IPS-NIHi7 (cell line): ENCODE measurements around the gene FCHO1.

ENCODE experiments used
- DNase-seq: peaks from one replicate; pipeline ENCODE4 v3.0.0; 2012; ENCODE audit warnings: mixed read lengths; ENCODE audit errors: extremely low spot score

The FCHO1 gene

DNA sequence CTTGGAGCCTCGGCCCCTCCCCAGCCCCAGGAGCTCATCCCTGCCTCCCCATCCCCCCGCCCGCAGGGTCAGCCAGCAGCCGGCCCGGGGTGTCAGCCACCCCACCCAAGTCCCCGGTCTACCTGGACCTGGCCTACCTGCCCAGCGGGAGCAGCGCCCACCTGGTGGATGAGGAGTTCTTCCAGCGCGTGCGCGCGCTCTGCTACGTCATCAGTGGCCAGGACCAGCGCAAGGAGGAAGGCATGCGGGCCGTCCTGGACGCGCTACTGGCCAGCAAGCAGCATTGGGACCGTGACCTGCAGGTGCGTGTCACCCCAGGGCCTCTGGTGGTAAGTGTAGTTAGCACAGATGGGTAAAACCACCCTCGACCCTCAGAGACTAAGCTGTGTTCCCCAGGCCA lies 18.1 kb upstream of the FCHO1 start:
- no peak for DNase-seq

DNA sequence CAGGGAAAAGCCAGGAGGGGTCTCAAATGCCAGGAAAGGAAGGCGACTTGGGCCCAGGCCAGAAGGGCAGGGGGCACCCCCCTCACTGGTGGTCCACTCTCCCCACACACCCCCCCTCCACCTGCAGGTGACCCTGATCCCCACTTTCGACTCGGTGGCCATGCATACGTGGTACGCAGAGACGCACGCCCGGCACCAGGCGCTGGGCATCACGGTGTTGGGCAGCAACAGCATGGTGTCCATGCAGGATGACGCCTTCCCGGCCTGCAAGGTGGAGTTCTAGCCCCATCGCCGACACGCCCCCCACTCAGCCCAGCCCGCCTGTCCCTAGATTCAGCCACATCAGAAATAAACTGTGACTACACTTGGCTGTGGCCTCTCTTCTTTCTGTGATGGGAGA lies 17.1 kb upstream of the FCHO1 start:
- DNase-seq: no peak

- no peak for DNase-seq
Measured at GRCh38 chr19:17735410-17735809, 15.9 kb upstream of the FCHO1 start.

- DNase-seq: no peak
Measured at GRCh38 chr19:17737690-17738153, 13.6 kb upstream of the FCHO1 start.

GRCh38 chr19:17739121-17739875 lies 12.0 kb upstream of the FCHO1 start:
- DNase-seq: peak; percentile 44

DNA sequence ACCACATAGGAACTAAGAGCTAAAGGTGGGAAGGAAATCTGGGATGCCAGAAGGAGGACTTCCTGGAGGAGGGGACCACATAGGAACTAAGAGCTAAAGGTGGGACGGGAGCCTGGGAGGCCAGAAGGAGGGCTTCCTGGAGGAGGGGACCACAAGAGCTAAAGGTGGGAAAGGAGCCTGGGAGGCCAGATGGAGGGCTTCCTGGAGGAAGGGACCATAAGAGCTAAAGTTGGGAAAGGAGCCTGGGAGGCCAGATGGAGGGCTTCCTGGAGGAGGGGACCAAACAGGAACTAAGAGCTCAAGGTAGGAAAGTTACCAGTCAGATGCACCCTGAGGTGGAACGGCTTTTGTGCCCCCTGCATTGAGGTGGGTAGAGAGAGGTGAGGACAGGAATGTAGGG lies 9.8 kb upstream of the FCHO1 start:
- no peak for DNase-seq

DNA sequence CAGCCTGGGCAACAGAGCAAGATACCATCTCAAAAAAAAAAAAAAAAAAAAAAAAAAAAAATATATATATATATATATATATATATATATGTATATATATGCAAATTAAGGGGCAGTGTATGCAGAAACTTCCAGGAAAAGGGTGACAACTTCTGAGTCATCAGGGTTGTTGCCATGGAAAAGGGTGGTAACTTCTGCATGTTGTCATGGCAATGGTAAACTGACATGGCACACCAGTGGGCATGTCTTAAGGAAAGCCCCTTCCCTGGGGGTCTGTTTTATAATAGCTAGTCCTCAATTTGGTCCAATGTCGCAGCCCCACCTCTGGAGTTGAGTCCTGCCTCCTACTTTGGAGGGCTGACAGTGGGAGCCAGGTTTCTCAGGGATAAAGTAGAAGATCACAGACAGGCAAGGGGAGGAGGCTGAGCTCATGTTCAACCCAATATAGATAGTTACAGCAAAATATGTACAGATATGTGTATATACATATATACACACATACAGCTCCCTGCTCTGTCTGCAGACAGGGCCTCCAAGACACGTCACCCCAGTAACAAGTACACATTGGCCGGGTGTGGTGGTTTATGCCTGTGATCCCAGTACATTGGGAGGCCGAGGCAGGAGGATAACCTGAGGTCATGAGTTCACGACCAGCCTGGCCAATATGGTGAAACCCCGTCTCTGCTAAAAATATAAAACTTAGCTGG lies 7.2 kb upstream of the FCHO1 start:
- DNase-seq: no peak

DNA sequence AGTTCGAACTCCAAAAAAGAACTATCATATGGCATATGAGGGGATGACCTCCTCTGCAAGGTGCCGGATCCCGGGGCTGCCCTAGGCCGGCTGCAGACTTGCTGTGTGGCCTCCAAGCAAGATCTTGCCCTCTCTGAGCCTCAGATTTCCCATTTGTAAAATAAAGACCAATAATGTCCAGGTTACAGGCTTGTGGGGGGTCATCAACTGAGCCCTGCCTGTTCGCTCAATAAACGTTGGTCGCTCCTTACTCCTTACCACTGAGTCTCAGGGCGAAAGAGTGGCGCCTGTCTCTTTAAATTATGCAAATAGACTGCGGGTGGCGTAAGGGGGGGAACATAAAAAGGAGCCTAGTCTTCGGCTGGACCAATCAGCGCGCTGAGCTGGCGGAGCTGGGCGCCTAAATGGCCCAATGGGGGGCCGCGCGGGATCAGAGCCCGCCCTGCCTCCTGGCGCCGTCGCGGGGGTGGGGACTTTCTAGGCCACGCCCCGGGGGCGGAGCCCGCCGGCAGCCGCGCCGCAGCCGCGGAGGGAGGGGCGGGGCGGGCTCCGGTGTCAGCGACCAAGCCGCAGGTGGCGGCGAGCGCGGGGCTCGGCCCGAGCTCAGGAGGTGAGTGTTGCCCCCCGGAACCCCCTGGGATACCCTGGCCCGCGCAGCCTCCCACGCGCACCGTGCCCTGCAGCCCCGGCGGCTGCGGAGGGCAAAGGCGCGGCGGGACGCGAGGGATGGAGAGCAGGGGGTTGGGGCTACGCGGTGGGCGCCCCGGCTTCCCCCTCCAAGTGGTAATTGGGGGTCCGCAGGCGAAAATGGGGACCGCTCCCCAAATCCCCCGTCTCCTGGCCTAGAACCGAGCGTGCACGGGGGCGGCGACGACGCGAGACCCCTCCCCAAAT lies 3.8 kb upstream of the FCHO1 start:
- peak; percentile 100 for DNase-seq

DNA sequence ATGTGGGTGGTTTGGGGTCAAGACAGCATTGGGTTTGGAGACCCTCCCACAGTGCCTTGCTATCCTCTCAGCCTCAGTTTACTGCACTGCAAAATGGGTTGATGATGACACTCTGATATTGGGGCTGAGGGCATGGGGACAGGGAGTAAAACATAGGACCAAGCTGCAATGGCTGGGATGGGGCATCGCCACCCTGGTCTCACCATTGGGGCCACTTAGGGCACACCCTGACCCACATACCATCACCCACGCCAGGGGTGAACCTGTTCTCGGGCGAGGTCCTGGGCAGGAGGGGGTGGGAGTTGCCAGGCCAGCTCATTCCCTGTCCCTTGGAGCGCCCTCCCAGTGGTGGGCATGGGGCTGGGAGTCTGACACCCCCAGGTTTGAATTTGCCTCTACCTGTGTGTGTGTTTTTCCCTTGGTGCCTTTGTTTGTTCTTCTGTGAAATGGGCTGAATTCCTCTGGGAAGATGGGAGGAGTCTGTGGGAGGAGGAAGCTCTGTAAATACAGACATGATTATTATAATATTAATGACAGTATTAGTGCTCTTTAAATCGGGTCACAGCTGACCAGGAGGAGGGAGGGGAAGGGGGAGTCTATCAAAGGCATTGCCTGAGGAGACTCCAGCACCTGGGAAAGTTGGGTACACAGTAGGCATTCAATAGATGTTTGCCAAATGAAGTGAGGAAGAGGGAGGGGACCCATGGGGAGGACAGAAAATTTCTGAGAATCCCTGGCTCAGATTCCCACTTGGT lies 2.2 kb upstream of the FCHO1 start:
- no peak for DNase-seq

DNA sequence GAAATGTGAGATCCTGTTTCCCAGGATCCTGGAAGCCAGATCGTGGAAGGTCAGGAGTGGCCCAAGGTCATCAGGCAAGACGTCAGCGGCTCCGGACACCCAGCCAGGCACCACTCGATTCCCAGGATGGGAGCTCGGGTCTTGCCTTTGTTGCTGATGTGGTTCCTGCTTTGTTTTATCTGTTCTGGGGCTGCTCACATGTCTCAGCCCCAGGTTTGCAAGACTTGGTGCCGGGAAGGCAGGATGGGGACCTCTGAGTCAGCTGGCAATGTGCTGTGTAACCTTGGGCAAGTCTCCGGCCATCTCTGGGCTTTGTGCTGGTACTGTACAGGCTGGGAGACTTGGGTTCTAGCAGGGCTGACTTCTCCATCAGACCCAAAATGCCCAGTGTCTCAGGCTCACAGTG lies 1.4 kb upstream of the FCHO1 start:
- no peak for DNase-seq

- no peak for DNase-seq
Measured at GRCh38 chr19:17751912-17752273, 616 bp downstream of the FCHO1 start.

- DNase-seq: no peak
Measured at GRCh38 chr19:17752865-17753639, 1.8 kb downstream of the FCHO1 start.

DNA sequence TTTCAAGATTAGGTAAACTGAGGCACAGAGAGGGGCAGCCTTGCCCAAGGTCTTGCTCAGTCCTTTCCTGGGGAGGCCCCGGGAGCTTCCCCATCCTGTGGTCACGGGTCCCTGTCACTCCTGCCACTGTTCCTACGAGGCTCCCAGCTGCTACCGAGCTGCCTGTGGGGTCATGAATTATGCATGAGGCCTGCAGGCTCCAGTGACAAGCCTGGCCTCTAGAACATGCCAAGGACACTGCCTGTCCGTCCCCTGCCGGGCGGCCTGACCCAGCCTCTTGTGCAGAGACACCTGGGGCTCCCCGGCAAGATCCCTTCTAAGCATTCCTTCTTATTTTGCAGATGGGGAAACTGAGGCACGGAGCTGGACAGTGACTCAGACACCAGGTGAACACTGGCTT lies 2.7 kb downstream of the FCHO1 start:
- no peak for DNase-seq

GRCh38 chr19:17754634-17755442 lies 3.6 kb downstream of the FCHO1 start:
- DNase-seq: no peak

DNA sequence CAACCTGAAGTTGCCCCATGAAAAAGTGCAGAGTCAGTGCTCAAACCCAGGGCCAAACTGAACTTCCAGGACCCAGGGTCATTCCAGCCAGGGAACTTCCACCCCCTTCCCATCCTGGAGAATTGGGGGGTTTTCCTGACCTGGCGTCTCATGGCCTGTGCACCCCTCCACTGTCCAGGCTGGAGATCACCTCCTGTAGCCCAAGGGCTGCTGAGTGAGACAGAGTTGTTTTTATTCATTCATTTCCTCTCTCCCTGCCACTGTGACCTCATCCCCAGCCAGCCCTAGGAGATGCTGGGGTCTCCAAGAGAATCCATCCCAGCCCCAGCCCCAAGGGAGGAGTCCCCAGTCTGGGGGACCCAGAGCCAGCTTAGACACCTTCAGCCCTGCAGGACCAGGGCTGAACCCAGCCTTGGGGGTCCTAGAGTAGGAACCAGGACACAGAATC lies 4.2 kb downstream of the FCHO1 start:
- no peak for DNase-seq

DNA sequence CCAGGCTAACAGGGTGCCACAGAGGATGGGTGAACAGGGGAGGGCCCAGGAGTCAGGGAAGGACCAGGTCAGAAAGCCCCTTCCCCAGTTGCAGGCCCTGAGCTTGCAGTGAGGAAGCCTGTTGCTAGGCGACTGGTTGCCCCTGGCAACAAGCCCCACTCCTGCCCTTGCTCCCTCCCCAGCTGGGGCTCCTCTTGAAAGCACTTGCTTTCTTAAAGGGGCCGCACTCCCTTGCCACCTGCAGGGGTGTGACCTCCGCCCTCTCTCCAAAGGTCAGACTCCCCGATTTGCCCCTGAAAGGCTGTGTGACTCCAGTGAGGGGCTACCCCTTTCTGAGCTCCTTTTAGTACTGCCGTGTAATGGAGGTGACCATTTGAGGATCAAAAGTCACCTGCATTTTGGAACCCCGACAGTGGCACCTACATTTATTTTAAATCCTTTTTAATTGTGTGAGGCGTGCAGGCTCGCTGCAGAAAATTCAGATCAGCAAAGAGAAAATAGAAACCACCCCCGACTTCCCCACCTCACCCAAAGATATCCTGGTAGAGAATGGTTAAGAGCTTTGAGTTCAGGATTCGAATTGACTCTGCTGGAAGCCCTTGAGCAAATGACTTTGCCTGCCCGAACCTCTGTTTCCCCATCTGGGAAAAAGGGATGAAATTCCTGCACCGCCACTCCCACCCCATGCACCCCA lies 4.8 kb downstream of the FCHO1 start:
- peak; percentile 69 for DNase-seq

- DNase-seq: no peak
Measured at GRCh38 chr19:17757125-17757524, 5.8 kb downstream of the FCHO1 start.

- no peak for DNase-seq
Measured at GRCh38 chr19:17758515-17758914, 7.2 kb downstream of the FCHO1 start.

DNA sequence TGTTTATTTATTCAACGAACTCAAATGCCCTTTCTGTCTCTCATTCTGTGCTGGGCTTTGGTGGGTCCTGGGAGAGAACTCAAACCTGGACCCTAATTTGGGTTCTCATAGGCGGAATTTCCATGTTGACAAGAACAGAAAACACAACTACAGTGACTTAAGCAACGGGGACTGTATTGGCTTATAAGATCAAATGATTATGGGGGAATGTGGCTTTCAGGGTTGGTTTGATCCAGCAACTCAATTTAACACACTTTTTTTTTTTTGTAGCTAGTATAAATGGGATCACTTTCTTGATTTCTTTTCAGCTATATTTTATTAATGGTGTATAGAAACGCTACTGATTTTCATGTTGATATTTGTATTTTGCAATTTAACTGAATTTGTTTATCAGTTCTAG lies 9.9 kb downstream of the FCHO1 start:
- no peak for DNase-seq
